ENCODE results near the gene DNASE2. TPM values are rescaled to one million over a fixed set of nuclear protein-coding genes. Genes with fewer than 3 reads are reported as not detected.

DNASE2 gene
- total and polyA plus RNA-seq, 2 of the 8 experiments (the other 6 are each of a cell fraction or from before 2014, with no cell fraction given) = 33.2 to 48.2 TPM

- WGBS, 2 experiments (ENCODE audit: extremely low coverage in 1 of 2, insufficient coverage in 1 of 2, insufficient read length in 1 of 2, insufficient replicate concordance in 2 of 2, low coverage in 1 of 2, low lambda C conversion rate in 2 of 2, missing lambda C conversion rate in 1 of 2) = 90% methylated on average over 7 of the region's 7 CpGs; no CpG with 5 or more reads in 1 of the 2 experiments
- Histone ChIP-seq H3K4me2 (ENCODE audit: insufficient read depth in 1 of 2, low read depth in 2 of 2, low read length in 2 of 2) (no peak overlapping the region), H3K23ac (ENCODE audit: insufficient read length) (no peak overlapping the region), H2AK5ac (ENCODE audit: low read depth, low read length) (no peak overlapping the region), H3K79me1 (ENCODE audit: low read depth, low read length) (no peaks in the 10 kb centered on the region), H2BK15ac (ENCODE audit: low read length) (no peak overlapping the region), H3K36me3 (ENCODE audit: control insufficient read depth in 2 of 4, insufficient read depth in 4 of 4, low read length in 3 of 4) (peaks cover 0 to 11% (median 3%) of the 10 kb centered on the region in 4 experiments; a peak in 2 of 8 replicates), H3K23me2 (ENCODE audit: low read depth, low read length) (no peaks in the 10 kb centered on the region), H4K5ac (ENCODE audit: insufficient read length, low read depth, low read length) (no peak overlapping the region), H3K4me3 (ENCODE audit: extremely low read depth in 1 of 4, insufficient read depth in 2 of 4, low read depth in 3 of 4, low read length in 4 of 4) (no peak overlapping the region), H2BK12ac (ENCODE audit: low read depth, low read length) (no peak overlapping the region), H4K20me1 (replicated peaks in 1 of 2; ENCODE audit: control insufficient read depth in 1 of 2, insufficient read depth in 2 of 2, low read length in 2 of 2) (peaks cover 0 to 1% of the 10 kb centered on the region in 2 experiments), H4K91ac (replicated peaks; ENCODE audit: insufficient read length, low read length) (no peak overlapping the region), H3K79me2 (ENCODE audit: control insufficient read depth in 1 of 2, insufficient read depth in 2 of 2, low read length in 2 of 2) (no peaks in the 10 kb centered on the region), H3K27me3 (replicated peaks in 1 of 4; ENCODE audit: control insufficient read depth in 3 of 4, extremely low read depth in 1 of 4, insufficient read depth in 3 of 4, low read length in 3 of 4) (no peaks in the 10 kb centered on the region), H4K8ac (ENCODE audit: extremely low read depth, insufficient read depth, low read length) (no peak overlapping the region), H3K9ac (replicated peaks in 1 of 4; ENCODE audit: extremely low read depth in 1 of 4, low read depth in 3 of 4, low read length in 3 of 4) (no peak overlapping the region), H3K9me3 (ENCODE audit: insufficient read depth in 2 of 2, low read depth in 1 of 2, low read length in 1 of 2) (no peaks in the 10 kb centered on the region), H3K4ac (replicated peaks; ENCODE audit: insufficient read length, low read depth, low read length) (no peak overlapping the region), H3K27ac (ENCODE audit: low read depth, low read length) (no peak overlapping the region), H3K18ac (ENCODE audit: extremely low read depth, low read length) (no peak overlapping the region), H3K14ac (ENCODE audit: insufficient read length) (no peak overlapping the region), H3K4me1 (replicated peaks in 1 of 4; ENCODE audit: control insufficient read depth in 3 of 4, insufficient read depth in 4 of 4, low read length in 3 of 4) (no peaks in the 10 kb centered on the region), H3K56ac (replicated peaks; ENCODE audit: insufficient read length, low read depth, low read length) (no peak overlapping the region), H2BK20ac (ENCODE audit: low read length) (no peak overlapping the region), H2BK120ac (replicated peaks; ENCODE audit: low read depth, low read length) (no peak overlapping the region), H2AFZ (ENCODE audit: low read length) (no peak overlapping the region), H2BK5ac (ENCODE audit: low read depth, low read length) (no peak overlapping the region)
- TF ChIP-seq USF2 (IDR thresholded peaks at IDR 0.05; ENCODE audit: low read length) (no peak), HDAC6 (IDR thresholded peaks at IDR 0.05; ENCODE audit: low read depth, low read length) (no peak), SIRT6 (IDR thresholded peaks at IDR 0.05; ENCODE audit: low read length) (no peak), MAX (IDR thresholded peaks at IDR 0.05) (no peak), CEBPB (IDR thresholded peaks at IDR 0.05; ENCODE audit: low read depth, low read length) (no peak)
- ChIA-PET POLR2A (ENCODE audit: partially characterized antibody) (interaction anchor here (1.2 kb wide), 1 partner anchor 17 kb away, joined by 3 read pairs; no protein-coding TSS in a partner anchor), CTCF (ENCODE audit: partially characterized antibody) (interaction anchor here (0.8 to 7.9 kb wide), 2 partner anchors 13 to 20 kb away, joined by 6 to 48 read pairs; no protein-coding TSS in a partner anchor)
- DNase-seq (ENCODE audit: low read depth in 1 of 2, low spot score in 2 of 2) = no peak
- FAIRE-seq = no peak
Observed at GRCh38 chr19:12859546-12859945, 21.7 kb downstream of the DNASE2 start.

Data from H1 (cell line).